Prostate gland (tissue), 2 donors: ENCODE results near the gene SLC38A3. TPM values are rescaled to one million over a fixed set of nuclear protein-coding genes. Genes with fewer than 3 reads are reported as not detected.
"Not testable (repeated sequence)": the region's sequence is repeated elsewhere in the genome, so short reads cannot be mapped to it uniquely, and the experiment has no call there.

ENCODE experiments used
- DNase-seq: peaks from one replicate; pipeline ENCODE4 v3.0.0-alpha.2; 2019; ENCODE audit warnings: low spot score
- H3K27ac ChIP-seq, 2 donors: fragments of 200-600 bp; sonication (generic); 2 replicates each; pipeline ENCODE4 v1.5.1; 2017 to 2019
- H3K27me3 ChIP-seq: fragments of 200-600 bp; sonication (generic); replicated peaks from 2 replicates; pipeline ENCODE4 v1.5.1; 2019; ENCODE audit not compliant: insufficient read depth
- H3K36me3 ChIP-seq, 2 donors: fragments of 200-600 bp; sonication (generic); 1 replicate in 1 of 2; 2 replicates in 1 of 2; pipeline versions ENCODE4 v1.5.1 to v1.8.1; 2017 to 2019
- H3K4me1 ChIP-seq: fragments of 200-600 bp; sonication (generic); replicated peaks from 2 replicates; pipeline ENCODE4 v1.5.1; 2019
- H3K4me3 ChIP-seq, 2 donors: fragments of 200-600 bp; sonication (generic); 2 replicates each; pipeline ENCODE4 v1.5.1; 2017 to 2019
- H3K9me3 ChIP-seq: fragments of 200-600 bp; sonication (generic); 2 replicates; pipeline ENCODE4 v1.5.1; 2017
- POLR2A ChIP-seq: fragments of 450-650 bp; IDR thresholded peaks from one replicate; pipeline ENCODE4 v1.6.1; 2016; ENCODE audit warnings: antibody characterized with exemption, mild to moderate bottlenecking
- POLR2AphosphoS5 ChIP-seq: sonication (generic); formaldehyde crosslinking; IDR thresholded peaks from one replicate; pipeline ENCODE4 v1.6.1; 2017; ENCODE audit warnings: antibody characterized with exemption
- WGBS: methylation state at CpG from one replicate; pipeline ENCODE4 v1.1.5; 2018; 5-methylcytosine and 5-hydroxymethylcytosine counted together
- intact Hi-C: fragments of 100-400 bp; cut with DNase I; formaldehyde crosslinking; loops from one replicate; pipeline ENCODE4 v1.14.2; 2022
- total RNA-seq, 2 donors: library from RNA; depleted of rRNA; stranded (reverse); fragments of >200 nt; gene quantifications; one replicate each; pipeline ENCODE4 v1.1.0, GENCODE V29; 2016
- TF ChIP-seq, protein P1 (sequence below), 4 experiments: fragments of 200-600 bp in 2 of 4; fragments of 450-650 bp in 2 of 4; sonication (generic) in 2 of 4; IDR thresholded peaks; 1 replicate in 3 of 4; 2 replicates in 1 of 4; pipeline ENCODE4 v1.5.1; 2016 to 2019; ENCODE audit warnings: antibody characterized with exemption in 4 of 4, mild to moderate bottlenecking in 2 of 4, moderate library complexity in 2 of 4

SLC38A3 gene
- total RNA-seq, 2 donors from 2014 or later: 0.41 to 4.0 TPM

DNA sequence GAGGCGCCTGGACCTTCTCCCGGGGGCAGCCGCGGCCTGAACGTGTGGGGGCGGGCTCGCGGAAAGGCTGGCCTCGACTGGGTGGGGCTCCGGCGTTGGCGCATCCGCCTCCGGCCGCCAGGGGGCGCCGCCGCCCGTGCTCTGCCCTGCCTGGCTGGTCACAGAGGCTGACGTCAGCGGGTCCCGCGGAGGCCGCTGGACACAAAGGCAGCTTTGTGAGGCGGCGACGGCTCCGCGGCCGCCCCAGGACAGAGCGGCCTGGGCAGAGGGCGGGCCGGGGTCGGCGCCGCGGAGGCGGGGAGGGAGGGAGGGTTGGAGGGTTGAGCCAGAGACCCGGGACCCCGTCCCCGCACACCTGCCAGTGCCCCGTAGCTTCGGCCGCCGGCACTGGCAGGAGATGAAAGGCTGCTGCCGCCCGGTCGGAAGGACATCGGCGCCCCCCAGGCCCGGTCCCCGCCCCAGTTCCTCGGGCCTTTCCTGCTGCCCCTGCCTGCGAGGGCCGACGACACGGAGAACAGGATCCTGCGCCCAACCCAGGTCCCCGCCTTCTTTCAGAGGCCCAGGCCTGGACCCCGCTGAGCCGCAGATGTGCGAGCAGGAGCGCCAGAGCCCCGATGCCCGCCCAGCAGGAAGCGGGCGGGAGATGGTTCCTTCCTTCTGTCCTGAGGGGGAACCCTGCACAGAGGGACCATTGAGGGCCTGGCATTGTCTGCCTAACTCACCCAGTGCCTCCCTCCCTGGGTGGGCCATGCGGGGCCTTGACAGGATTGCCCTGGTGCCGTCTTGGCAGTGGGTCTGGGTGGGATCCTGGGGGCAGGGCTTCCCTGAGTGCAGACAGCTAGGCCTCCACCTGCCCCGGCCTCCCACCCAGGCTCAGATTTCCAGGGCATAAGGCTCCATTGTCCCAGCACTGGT is 55.2 kb downstream of the SLC38A3 start:
- no peaks in the 10 kb centered on the region for H3K9me3 ChIP-seq
- H3K4me3 ChIP-seq: peak overlapping the region; percentile 54 to 62
- no peaks in the 10 kb centered on the region for H3K27me3 ChIP-seq
- H3K27ac ChIP-seq: peak overlapping the region; percentile 96 to 98
- DNase-seq: peak; percentile 89
- peaks cover 16% of the 10 kb centered on the region for H3K4me1 ChIP-seq
- WGBS: under 1% methylated on average over 64 of the region's 70 CpGs
- H3K36me3 ChIP-seq: peaks cover 19 to 21% of the 10 kb centered on the region in 2 donors
- TF ChIP-seq, protein P1, sequence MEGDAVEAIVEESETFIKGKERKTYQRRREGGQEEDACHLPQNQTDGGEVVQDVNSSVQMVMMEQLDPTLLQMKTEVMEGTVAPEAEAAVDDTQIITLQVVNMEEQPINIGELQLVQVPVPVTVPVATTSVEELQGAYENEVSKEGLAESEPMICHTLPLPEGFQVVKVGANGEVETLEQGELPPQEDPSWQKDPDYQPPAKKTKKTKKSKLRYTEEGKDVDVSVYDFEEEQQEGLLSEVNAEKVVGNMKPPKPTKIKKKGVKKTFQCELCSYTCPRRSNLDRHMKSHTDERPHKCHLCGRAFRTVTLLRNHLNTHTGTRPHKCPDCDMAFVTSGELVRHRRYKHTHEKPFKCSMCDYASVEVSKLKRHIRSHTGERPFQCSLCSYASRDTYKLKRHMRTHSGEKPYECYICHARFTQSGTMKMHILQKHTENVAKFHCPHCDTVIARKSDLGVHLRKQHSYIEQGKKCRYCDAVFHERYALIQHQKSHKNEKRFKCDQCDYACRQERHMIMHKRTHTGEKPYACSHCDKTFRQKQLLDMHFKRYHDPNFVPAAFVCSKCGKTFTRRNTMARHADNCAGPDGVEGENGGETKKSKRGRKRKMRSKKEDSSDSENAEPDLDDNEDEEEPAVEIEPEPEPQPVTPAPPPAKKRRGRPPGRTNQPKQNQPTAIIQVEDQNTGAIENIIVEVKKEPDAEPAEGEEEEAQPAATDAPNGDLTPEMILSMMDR (IDR thresholded peaks at IDR 0.05): peak; percentile 99 to 100 (median 100)
- peak; percentile 69 for TF ChIP-seq POLR2A
- peak; percentile 76 for TF ChIP-seq POLR2AphosphoS5
- intact Hi-C loops: loop anchor here (1.0 to 2.0 kb wide), 2 partner anchors 12 to 63 kb away; partner anchors contain the start of gene HYAL2

DNA sequence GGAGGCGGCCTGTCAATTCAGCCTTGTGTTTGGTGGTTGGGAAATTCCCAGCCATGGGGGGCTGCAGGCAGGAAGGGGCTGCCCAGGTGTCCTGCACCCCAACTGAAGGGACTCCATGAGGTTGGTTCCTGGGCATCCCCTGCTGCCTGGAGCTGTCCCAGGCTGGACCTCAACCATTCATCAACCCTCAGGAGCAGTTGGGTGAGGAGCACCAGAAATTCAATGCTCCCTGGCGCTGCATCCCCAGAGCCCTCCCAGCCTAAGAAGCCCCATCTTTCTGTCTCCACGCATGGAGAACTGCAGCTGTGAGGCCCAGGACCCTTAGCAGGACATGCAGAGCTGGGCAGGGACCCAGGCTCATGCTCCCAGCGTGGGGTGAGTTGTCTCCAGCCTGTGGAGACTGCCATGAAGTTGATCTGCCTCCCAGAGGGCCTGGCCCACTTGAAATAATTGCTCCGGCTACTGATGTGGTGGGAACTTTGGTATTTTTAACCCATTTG is 55.9 kb downstream of the SLC38A3 start:
- Histone ChIP-seq H3K27me3 (no peaks in the 10 kb centered on the region), H3K9me3 (no peaks in the 10 kb centered on the region), H3K4me1 (peaks cover 16% of the 10 kb centered on the region), H3K4me3 (peak overlapping the region; percentile 54 to 62), H3K27ac (peak overlapping the region; percentile 96 to 98), H3K36me3 (peaks cover 19 to 21% of the 10 kb centered on the region in 2 donors)
- no peak for TF ChIP-seq POLR2AphosphoS5
- TF ChIP-seq, protein P1 (IDR thresholded peaks at IDR 0.05): no peak
- TF ChIP-seq POLR2A: no peak
- WGBS: 59% methylated on average over 4 of the region's 5 CpGs
- intact Hi-C loops: loop anchor here (1.0 to 2.0 kb wide), 2 partner anchors 11 to 62 kb away; partner anchors contain the start of gene HYAL2
- no peak for DNase-seq

DNA sequence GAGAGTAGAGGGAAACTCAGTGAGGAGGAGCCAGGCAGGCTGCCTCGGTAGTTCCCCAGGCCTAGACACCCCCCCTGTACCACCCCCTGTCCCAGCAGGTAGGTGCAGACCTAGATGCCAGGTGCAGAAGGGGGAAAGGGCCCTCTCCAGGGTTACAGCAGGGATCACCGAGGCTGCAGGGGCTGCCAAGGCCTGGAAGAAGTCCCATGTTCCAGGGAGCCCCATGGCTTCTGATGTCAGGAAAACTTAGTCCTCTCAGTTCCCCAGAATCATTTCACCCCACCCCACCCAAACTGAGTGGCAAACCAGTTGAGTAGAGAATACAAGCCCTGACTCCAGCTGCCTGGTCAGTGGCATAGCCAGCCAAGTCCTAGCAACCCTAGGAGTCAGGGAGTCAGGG is 56.4 kb downstream of the SLC38A3 start:
- no peaks in the 10 kb centered on the region for H3K27me3 ChIP-seq
- H3K36me3 ChIP-seq: peaks cover 15 to 16% of the 10 kb centered on the region in 2 donors
- no peaks in the 10 kb centered on the region for H3K9me3 ChIP-seq
- TF ChIP-seq POLR2A: no peak
- TF ChIP-seq, protein P1 (IDR thresholded peaks at IDR 0.05): no peak
- no peak for TF ChIP-seq POLR2AphosphoS5
- intact Hi-C loops: loop anchor here (2.0 kb wide), 1 partner anchor 61 kb away; the partner anchor contains the start of gene HYAL2
- H3K27ac ChIP-seq: peak overlapping the region; percentile 96 to 98
- no peak overlapping the region for H3K4me3 ChIP-seq
- WGBS: 51% methylated on average over 2 of the region's 2 CpGs
- peaks cover 16% of the 10 kb centered on the region for H3K4me1 ChIP-seq
- no peak for DNase-seq

DNA sequence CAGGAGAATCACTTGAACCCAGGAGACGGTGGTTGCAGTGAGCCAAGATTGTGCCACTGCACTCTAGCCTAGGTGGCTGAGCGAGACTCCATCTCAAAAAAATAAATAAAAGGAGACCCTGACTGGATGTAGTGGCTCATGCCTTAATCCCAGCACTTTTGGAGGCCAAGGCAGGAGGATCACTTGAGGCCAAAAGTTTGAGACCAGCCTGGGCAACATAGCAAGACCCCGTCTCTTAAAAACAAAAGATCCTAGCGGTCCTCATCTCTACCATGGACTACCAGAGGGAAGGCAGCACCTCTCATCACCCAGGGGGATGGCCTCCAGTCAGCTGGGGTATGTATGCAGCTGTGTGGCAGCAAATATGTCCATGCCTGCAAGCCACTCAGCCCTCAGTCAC is 57.1 kb downstream of the SLC38A3 start:
- 100% methylated on average over 4 of the region's 4 CpGs for WGBS
- DNase-seq, H3K9me3 ChIP-seq, intact Hi-C loops, H3K36me3 ChIP-seq, H3K27ac ChIP-seq, H3K27me3 ChIP-seq, H3K4me3 ChIP-seq: not testable (repeated sequence)
- peaks cover 21% of the 10 kb centered on the region for H3K4me1 ChIP-seq

DNA sequence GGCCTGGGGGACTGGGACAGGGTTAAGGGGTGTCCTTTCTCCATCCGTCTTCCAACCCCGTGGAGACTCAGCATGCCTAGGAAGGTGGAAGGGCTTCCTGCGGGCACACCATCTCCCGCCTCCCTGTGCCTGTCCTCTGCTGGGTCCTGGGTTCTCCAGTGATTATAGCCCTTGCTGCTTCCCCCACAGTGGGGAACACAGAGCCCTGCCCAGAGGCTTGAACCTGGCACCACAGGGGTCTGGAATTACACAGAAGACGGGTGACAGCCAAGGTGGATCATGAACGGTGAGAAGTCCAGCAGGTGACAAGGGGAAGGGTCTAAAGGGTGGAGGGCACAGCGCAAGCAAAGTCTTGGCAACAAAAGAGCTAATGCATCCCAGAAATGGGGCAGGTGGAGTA is 57.7 kb downstream of the SLC38A3 start:
- Histone ChIP-seq H3K36me3 (peaks cover 2 to 5% of the 10 kb centered on the region in 2 donors), H3K27ac (no peak overlapping the region), H3K9me3 (no peaks in the 10 kb centered on the region), H3K4me3 (no peak overlapping the region), H3K4me1 (peaks cover 21% of the 10 kb centered on the region), H3K27me3 (no peaks in the 10 kb centered on the region)
- 85% methylated on average over 7 of the region's 7 CpGs for WGBS
- no peak for DNase-seq
- intact Hi-C loops: no loop called here
- TF ChIP-seq POLR2A: no peak
- TF ChIP-seq POLR2AphosphoS5: no peak
- TF ChIP-seq, protein P1 (IDR thresholded peaks at IDR 0.05): no peak
